ENCODE data around the gene RFNG.

DNA sequence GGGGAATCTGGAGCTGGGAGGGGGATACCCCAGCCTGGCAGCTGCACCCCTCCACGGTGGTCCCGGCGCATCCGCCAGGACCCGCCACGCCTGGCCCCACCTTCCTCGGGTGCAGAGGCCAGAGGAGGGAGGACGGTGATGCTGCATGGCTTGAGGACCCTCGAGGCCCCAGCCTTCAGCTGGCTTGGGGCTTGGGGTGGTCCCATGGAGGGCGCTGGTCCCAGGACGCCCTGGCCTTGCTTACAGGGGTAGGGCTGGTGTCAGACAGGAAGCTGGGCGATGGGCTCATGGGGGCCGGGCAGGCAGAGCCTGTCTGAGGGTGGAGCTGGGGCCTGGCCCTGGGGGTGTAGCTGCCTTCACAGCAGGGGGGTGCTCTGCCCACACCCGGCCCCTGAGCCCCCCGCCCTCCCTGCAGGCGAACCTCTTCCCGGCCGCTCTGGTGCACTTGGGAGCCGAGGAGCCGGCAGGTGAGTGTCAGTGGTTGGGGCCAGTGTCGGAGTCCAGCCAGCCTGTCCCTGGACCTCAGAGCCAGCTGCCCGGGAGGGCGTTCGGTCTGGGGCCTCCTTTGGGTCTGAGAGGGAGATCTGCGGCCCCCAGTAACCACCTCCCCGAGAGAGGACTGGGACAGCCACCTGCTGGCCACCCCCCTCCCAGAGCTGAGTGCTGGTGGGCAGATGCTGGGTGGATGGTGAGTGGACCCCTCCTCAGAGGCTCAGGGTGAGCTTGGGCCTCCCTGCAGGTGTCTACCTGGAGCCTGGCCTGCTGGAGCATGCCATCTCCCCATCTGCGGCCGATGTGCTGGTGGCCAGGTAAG lies 35.3 kb downstream of the RFNG start:
- TF ChIP-seq, protein P1, sequence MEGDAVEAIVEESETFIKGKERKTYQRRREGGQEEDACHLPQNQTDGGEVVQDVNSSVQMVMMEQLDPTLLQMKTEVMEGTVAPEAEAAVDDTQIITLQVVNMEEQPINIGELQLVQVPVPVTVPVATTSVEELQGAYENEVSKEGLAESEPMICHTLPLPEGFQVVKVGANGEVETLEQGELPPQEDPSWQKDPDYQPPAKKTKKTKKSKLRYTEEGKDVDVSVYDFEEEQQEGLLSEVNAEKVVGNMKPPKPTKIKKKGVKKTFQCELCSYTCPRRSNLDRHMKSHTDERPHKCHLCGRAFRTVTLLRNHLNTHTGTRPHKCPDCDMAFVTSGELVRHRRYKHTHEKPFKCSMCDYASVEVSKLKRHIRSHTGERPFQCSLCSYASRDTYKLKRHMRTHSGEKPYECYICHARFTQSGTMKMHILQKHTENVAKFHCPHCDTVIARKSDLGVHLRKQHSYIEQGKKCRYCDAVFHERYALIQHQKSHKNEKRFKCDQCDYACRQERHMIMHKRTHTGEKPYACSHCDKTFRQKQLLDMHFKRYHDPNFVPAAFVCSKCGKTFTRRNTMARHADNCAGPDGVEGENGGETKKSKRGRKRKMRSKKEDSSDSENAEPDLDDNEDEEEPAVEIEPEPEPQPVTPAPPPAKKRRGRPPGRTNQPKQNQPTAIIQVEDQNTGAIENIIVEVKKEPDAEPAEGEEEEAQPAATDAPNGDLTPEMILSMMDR (optimal IDR thresholded peaks at IDR 0.05 in 1 of 3, IDR thresholded peaks at IDR 0.05 in 1 of 3, conservative IDR thresholded peaks at IDR 0.05 in 1 of 3; ENCODE audit: extremely low read depth in 1 of 3, insufficient read depth in 2 of 3, low read length in 3 of 3), result no peak
- no peak for TF ChIP-seq EZH2 (IDR thresholded peaks at IDR 0.05; ENCODE audit: low read length)

Data from keratinocyte (primary cell).